ENCODE results near the gene OR2T11.

Gene OR2T11

DNA sequence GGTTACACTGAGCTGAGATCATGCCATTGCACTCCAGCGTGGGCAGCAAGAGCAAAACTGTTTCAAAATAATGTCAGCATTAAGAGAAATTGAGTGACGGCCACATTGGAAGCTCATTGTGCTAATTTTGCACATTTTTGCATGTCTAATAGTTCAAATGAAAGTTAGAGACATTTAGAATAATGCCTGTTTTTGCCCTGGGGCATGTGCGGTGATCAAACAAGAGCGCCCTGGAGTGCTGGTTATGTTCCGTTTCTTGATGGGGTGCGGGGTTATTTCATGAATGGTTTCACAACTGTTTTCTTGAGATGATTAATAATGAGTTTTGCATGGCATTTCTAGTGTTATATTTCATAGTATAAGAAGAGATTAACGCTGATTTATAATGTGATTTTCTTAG, 13.1 kb downstream of the OR2T11 start:
- Histone ChIP-seq H3K4me3 (ENCODE audit: low read length) (no peak overlapping the region), H3K4me1 (ENCODE audit: control insufficient read depth, low read length) (0 out of 2 replicates have a peak, but pooled peaks cover 3% of the 10 kb centered on the region), H3K9me3 (ENCODE audit: control insufficient read depth, insufficient read depth, low read length) (no peaks in the 10 kb centered on the region), H3K27me3 (ENCODE audit: control insufficient read depth, low read length) (no peaks in the 10 kb centered on the region), H3K36me3 (ENCODE audit: control insufficient read depth, low read length) (no peaks in the 10 kb centered on the region), H3K9me2 (replicated peaks; ENCODE audit: control insufficient read depth, low read length) (no peaks in the 10 kb centered on the region), H3K4me2 (ENCODE audit: low read length) (no peak overlapping the region), H4K20me1 (ENCODE audit: control insufficient read depth, insufficient read depth, low read depth, low read length) (no peaks in the 10 kb centered on the region), H3F3A (ENCODE audit: control insufficient read depth, insufficient read depth) (no peaks in the 10 kb centered on the region), H3K27ac (ENCODE audit: low read depth, low read length) (no peak overlapping the region), H3K79me2 (ENCODE audit: control insufficient read depth, low read length) (no peaks in the 10 kb centered on the region)
- TF ChIP-seq CTCF (IDR thresholded peaks at IDR 0.05; ENCODE audit: low read depth, low read length, poor library complexity, severe bottlenecking) (no peak), EZH2phosphoT487 (IDR thresholded peaks at IDR 0.05; ENCODE audit: borderline replicate concordance, low read length) (no peak)

GRCh38 chr1:248618878-248619277, 16.0 kb downstream of the OR2T11 start:
- Histone ChIP-seq H3K4me2 (ENCODE audit: low read length) (no peak overlapping the region), H3K79me2 (ENCODE audit: control insufficient read depth, low read length) (no peaks in the 10 kb centered on the region), H4K20me1 (ENCODE audit: control insufficient read depth, insufficient read depth, low read depth, low read length) (no peaks in the 10 kb centered on the region), H3K27me3 (ENCODE audit: control insufficient read depth, low read length) (peaks cover 3% of the 10 kb centered on the region; the same call in 1 of the 2 replicates), H3F3A (ENCODE audit: control insufficient read depth, insufficient read depth) (no peaks in the 10 kb centered on the region), H3K27ac (ENCODE audit: low read depth, low read length) (no peak overlapping the region), H3K4me3 (ENCODE audit: low read length) (no peak overlapping the region), H3K9me2 (replicated peaks; ENCODE audit: control insufficient read depth, low read length) (no peaks in the 10 kb centered on the region), H3K36me3 (ENCODE audit: control insufficient read depth, low read length) (no peaks in the 10 kb centered on the region), H3K4me1 (ENCODE audit: control insufficient read depth, low read length) (0 out of 2 replicates have a peak, but pooled peaks cover 3% of the 10 kb centered on the region), H3K9me3 (ENCODE audit: control insufficient read depth, insufficient read depth, low read length) (no peaks in the 10 kb centered on the region)
- no peak for TF ChIP-seq EZH2phosphoT487 (IDR thresholded peaks at IDR 0.05; ENCODE audit: borderline replicate concordance, low read length)
- peak; percentile 88 for TF ChIP-seq CTCF (IDR thresholded peaks at IDR 0.05; ENCODE audit: low read depth, low read length, poor library complexity, severe bottlenecking)

GRCh38 chr1:248618119-248618518, 16.8 kb downstream of the OR2T11 start:
- Histone ChIP-seq H3K79me2 (ENCODE audit: control insufficient read depth, low read length) (no peaks in the 10 kb centered on the region), H3K36me3 (ENCODE audit: control insufficient read depth, low read length) (no peaks in the 10 kb centered on the region), H3K9me3 (ENCODE audit: control insufficient read depth, insufficient read depth, low read length) (no peaks in the 10 kb centered on the region), H3K4me1 (ENCODE audit: control insufficient read depth, low read length) (0 out of 2 replicates have a peak, but pooled peaks cover 3% of the 10 kb centered on the region), H3K27me3 (ENCODE audit: control insufficient read depth, low read length) (peaks cover 4% of the 10 kb centered on the region; the same call in 1 of the 2 replicates), H3K4me2 (ENCODE audit: low read length) (no peak overlapping the region), H3K4me3 (ENCODE audit: low read length) (no peak overlapping the region), H3F3A (ENCODE audit: control insufficient read depth, insufficient read depth) (no peaks in the 10 kb centered on the region), H3K27ac (ENCODE audit: low read depth, low read length) (no peak overlapping the region), H4K20me1 (ENCODE audit: control insufficient read depth, insufficient read depth, low read depth, low read length) (no peaks in the 10 kb centered on the region), H3K9me2 (replicated peaks; ENCODE audit: control insufficient read depth, low read length) (no peaks in the 10 kb centered on the region)
- TF ChIP-seq CTCF (IDR thresholded peaks at IDR 0.05; ENCODE audit: low read depth, low read length, poor library complexity, severe bottlenecking) (no peak), EZH2phosphoT487 (IDR thresholded peaks at IDR 0.05; ENCODE audit: borderline replicate concordance, low read length) (no peak)

All from DOHH2 (cell line).